Measurements from ENCODE around the gene MCF2L.

DNA sequence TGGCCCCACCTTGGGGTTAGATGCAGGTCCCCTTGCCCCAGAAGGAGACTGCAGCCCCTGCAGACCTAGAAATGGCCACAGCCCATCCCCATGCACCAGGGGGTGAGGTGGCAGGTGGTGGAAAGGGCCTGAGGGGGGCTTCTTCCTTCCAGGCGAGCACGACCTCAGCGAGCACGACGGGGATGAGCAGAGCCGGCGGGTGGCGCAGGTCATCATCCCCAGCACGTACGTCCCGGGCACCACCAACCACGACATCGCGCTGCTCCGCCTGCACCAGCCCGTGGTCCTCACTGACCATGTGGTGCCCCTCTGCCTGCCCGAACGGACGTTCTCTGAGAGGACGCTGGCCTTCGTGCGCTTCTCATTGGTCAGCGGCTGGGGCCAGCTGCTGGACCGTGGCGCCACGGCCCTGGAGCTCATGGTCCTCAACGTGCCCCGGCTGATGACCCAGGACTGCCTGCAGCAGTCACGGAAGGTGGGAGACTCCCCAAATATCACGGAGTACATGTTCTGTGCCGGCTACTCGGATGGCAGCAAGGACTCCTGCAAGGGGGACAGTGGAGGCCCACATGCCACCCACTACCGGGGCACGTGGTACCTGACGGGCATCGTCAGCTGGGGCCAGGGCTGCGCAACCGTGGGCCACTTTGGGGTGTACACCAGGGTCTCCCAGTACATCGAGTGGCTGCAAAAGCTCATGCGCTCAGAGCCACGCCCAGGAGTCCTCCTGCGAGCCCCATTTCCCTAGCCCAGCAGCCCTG is 149.4 kb downstream of the MCF2L start:
- TF ChIP-seq, protein P1, sequence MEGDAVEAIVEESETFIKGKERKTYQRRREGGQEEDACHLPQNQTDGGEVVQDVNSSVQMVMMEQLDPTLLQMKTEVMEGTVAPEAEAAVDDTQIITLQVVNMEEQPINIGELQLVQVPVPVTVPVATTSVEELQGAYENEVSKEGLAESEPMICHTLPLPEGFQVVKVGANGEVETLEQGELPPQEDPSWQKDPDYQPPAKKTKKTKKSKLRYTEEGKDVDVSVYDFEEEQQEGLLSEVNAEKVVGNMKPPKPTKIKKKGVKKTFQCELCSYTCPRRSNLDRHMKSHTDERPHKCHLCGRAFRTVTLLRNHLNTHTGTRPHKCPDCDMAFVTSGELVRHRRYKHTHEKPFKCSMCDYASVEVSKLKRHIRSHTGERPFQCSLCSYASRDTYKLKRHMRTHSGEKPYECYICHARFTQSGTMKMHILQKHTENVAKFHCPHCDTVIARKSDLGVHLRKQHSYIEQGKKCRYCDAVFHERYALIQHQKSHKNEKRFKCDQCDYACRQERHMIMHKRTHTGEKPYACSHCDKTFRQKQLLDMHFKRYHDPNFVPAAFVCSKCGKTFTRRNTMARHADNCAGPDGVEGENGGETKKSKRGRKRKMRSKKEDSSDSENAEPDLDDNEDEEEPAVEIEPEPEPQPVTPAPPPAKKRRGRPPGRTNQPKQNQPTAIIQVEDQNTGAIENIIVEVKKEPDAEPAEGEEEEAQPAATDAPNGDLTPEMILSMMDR (IDR thresholded peaks at IDR 0.05), result no peak
- no peak for TF ChIP-seq POLR2A (IDR thresholded peaks at IDR 0.05)
